Stimulated activated CD4-positive, alpha-beta T cell treated with anti-CD3 and anti-CD28 coated beads, Interleukin-15, amount 100 ng/mL, for 24 hours (primary cell): ENCODE measurements around the gene CCSER1.
"Not testable (repeated sequence)": the region's sequence is repeated elsewhere in the genome, so short reads cannot be mapped to it uniquely, and the experiment has no call there.

Experiments used
- DNase-seq: peaks from one replicate; pipeline ENCODE4 v3.0.0-alpha.2; 2020

Gene CCSER1

GRCh38 chr4:91471280-91471679, 1344.1 kb downstream of the CCSER1 start:
- DNase-seq = no peak

DNA sequence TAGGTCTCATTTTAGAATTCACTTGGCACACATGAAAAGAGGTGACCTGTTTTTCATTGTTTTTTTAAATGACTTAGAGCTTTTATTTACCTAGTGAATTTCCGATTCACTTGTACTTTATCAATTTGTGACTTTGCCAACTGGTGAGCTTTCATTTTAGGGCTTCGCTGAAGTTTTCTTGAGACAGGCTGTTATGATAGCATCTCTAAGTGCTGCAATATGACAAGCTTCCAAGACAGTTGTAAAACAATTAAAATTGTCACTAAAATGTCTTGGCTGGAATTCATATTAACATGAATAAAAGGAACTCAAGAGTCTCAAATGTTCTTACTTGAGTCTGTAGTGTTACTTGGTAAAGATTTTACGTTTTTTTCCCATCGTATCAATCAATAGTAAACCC, 1344.9 kb downstream of the CCSER1 start:
- no peak for DNase-seq

GRCh38 chr4:91485415-91485814, 1358.2 kb downstream of the CCSER1 start:
- DNase-seq = no peak

DNA sequence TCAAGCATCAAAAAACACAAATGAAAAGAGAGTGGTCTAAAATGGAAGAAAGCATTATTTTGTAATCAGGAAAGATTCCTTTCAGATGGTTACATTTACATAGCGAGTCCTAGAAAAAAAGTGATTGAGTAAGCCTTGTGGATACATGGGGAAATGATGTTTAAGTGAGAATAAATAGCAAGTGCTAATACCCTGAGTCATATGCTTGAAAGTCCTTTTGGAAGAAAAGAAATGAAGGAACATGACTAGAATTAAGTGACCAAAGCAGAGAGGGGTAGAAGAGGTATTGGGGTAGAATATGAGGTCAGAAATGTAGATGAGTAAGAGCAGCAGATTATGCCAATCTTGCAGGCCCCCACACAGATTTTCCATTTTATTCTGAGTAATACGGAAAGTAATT, 1361.8 kb downstream of the CCSER1 start:
- DNase-seq = no peak

- no peak for DNase-seq
These were observed 1370.7 kb downstream of the CCSER1 start for GRCh38 chr4:91497892-91498291.

DNA sequence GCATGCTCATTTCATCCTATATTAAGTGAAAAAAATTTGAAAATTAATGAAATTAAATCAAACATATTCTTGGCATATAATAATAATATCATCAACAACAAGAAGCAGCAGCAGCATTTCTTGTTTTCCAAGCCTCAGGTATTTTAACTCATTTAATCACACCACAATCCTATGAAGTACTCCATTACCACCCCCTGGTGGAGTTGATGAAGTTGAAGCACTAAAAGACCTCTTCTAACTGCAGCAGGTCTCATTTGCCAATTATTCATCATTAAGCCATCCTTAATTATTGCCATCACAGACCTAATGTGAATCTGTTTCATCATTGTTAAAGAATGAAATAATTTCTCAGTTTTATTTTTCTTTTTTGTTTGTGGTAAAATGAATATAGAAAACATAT, 1375.2 kb downstream of the CCSER1 start:
- no peak for DNase-seq

DNA sequence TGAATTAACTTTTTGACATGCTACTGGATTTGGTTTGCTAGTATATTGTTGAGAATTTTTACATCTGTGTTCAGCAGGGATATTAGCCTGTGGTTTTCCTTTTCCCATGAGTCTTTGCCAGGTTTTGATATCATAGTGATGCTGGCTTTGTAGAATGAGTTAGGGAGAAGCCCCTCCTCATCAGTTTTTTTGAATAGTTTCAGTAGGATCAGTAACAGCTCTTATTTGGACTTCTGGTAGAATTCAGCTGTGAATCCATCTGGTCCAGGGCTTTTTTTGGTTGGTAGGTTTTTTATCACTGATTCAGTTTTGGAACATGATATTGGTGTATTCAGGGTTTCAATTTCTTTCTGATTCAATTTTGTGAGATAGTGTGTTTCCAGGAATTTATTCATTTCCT, 1386.1 kb downstream of the CCSER1 start:
- DNase-seq = no peak

GRCh38 chr4:91519155-91519554, 1392.0 kb downstream of the CCSER1 start:
- no peak for DNase-seq

DNA sequence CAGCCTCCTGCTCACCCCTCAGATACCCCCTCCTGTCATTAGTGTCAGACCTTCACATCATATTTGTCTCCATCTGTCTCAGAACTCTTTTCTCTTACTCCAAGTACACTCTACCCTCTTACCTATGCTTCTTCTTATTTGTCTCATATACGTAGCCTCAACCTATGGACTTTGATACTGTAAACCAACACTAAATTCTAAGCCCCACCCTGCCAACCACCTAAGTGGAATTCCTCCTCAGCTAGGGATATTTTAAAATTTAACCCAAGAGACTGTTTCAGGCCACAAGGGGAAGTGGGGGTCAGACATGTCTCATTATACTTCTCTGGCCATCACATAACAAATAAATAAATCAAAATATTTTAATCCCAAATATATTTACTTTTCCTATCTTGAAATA, 1398.4 kb downstream of the CCSER1 start:
- DNase-seq = no peak

- DNase-seq = no peak
These were observed 1399.9 kb downstream of the CCSER1 start for GRCh38 chr4:91527056-91527455.

- no peak for DNase-seq
These were observed 1440.4 kb downstream of the CCSER1 start for GRCh38 chr4:91567594-91567993.

DNA sequence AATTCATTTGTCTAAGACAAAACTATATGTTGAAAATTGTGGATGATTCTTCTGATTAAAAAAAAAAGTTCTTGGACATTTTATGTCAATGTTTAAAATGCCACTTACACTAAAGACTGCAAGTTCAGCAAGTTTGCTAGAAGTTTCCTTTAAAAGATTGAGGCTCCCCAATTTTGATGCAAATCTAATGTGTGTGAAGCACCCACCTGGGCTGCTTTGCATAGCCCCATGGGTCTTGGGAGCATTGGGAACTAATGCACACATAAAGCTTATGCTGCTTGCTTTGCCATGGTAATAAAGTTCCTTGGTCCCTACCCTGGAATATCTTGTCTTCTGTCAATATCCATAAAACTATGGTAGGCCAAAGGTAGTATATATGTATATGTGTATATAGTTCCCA, 1450.7 kb downstream of the CCSER1 start:
- no peak for DNase-seq

DNA sequence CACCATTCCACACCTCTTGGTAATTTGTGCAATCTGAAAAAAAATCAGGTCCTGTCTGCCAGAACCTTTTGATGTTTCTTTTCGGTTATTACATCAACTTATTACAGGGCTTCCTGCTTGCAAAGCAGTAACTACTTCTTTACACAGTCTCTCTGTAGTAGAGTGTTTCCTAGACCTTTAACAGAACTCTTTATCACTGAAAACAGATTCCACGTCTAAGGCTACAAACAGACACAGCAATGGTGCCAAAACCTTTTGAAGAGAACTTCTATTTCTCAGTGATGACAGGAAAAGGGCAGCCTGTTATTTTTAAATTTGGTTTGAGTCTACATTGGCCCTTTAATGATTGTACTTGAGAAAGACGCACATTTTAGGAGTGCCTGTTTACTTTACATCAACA, 1463.1 kb downstream of the CCSER1 start:
- no peak for DNase-seq

DNA sequence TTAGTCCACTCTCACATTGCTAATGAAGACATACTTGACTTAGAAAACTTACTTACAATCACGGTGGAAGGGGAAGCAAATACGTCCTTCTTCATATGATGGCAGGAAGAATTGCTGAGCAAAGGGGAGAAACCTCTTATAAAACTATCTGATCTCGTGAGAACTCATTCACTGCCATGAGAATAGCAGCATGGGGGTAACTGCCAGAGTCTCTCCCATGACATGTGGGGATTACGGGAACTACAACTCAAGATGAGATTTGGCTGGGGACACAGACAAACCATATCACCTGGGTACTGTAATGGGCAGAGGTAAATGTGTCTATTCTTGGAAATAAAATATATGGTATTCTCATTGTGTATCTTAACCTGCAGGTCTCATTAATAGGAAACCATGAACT, 1464.9 kb downstream of the CCSER1 start:
- DNase-seq = no peak

DNA sequence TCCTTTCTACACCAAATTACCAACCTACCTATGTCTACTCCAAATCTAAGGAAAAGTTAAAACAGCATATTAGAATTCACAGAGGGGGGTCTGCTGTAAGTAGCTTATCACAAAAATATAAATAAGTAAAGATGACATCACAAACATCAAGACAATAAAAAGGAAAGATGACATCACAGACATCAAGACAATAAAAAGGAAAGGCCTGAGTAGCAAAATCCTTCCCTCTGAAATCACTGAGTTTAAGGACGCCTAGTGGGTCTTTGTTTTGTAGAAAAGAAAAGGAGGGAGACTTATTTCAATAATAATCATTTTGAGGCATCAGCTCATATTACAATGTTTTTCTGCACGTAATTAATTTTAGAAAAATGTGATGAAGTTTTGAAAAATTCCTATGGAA, 1469.5 kb downstream of the CCSER1 start:
- no peak for DNase-seq

- no peak for DNase-seq
These were observed 1471.5 kb downstream of the CCSER1 start for GRCh38 chr4:91598696-91599095.

DNA sequence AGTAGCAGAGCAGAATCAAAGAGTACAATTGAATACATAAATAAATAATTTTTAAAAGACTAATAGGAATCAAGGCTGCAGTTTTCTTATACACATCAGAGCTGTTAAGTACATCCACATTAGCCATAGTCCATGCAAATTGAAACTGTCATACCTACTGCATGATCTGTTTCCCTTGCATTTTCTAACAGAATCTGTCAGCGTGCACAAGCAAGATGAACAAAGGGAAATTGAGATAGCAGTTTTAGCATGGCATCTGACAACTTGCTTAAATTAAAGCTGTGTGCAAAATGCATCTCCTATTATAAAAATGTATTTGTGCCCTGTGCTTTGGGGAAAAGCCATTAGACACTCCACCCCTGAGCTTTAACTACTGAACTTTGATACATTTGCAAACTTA, 1473.1 kb downstream of the CCSER1 start:
- DNase-seq = no peak

GRCh38 chr4:91601401-91601800, 1474.2 kb downstream of the CCSER1 start:
- no peak for DNase-seq

DNA sequence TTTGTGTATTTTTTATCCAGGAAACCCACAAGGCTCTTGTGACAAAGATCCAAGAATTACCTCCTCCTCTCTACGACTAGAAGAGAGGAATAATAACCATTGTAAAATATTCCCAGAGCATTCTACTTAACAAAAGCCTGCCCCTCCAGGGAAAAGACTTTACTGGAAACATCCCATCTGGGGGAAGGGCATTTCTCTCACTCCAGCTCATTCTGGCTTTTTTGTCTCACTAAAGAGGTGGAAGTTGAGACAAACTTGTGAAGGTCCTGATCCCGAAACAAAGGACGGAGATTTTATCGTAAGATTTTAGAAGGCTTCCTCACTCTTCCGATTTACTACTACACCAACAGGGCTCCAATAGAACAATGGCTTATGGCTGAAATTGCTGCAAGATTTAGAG, 1484.6 kb downstream of the CCSER1 start:
- DNase-seq = no peak

GRCh38 chr4:91620952-91621351, 1493.8 kb downstream of the CCSER1 start:
- no peak for DNase-seq

GRCh38 chr4:91621446-91621845, 1494.3 kb downstream of the CCSER1 start:
- DNase-seq = no peak

GRCh38 chr4:91622925-91623602, 1495.9 kb downstream of the CCSER1 start:
- no peak for DNase-seq

GRCh38 chr4:91623603-91623967, 1496.4 kb downstream of the CCSER1 start:
- not testable (repeated sequence) for DNase-seq

- no peak for DNase-seq
These were observed 1502.9 kb downstream of the CCSER1 start for GRCh38 chr4:91630054-91630453.

- DNase-seq = no peak
These were observed 1503.6 kb downstream of the CCSER1 start for GRCh38 chr4:91630764-91631163.

DNA sequence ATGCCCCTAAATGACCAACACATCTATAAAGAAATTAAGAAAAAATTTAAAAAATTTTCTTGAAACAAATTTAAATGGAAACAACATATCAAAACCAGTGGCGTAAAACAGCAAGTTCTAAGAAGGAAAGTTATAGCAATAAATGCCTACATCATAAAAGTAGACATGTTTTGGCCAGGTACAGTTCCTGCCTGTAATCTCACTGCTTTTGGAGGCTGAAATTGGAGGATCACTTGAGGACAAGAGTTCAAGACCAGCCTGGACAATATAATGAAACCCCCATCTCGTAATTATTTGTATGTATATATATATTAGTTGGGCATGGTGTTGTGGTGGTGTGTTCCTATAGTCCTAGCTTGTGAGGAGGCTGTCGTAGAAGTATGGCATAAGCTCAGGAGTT, 1504.1 kb downstream of the CCSER1 start:
- no peak for DNase-seq
